HG03378 (cell line): ENCODE results near the gene PF4V1.

Experiments
- ATAC-seq: cut with Tn5 transposase; IDR thresholded peaks from one replicate; pipeline ENCODE4 v1.9.1; 2021; ENCODE audit warnings: mild to moderate bottlenecking, moderate library complexity; ENCODE audit not compliant: unreplicated experiment

PF4V1 gene

GRCh38 chr4:73844806-73845205 is 8.3 kb upstream of the PF4V1 start:
- ATAC-seq, result no peak

GRCh38 chr4:73847526-73848182 is 5.4 kb upstream of the PF4V1 start:
- ATAC-seq, result no peak

- no peak for ATAC-seq
Observed at GRCh38 chr4:73848183-73848777, 4.8 kb upstream of the PF4V1 start.

- ATAC-seq, result no peak
Observed at GRCh38 chr4:73850261-73850970, 2.7 kb upstream of the PF4V1 start.

- no peak for ATAC-seq
Observed at GRCh38 chr4:73851293-73851692, 1.8 kb upstream of the PF4V1 start.

GRCh38 chr4:73852771-73853170 is 325 bp upstream of the PF4V1 start:
- ATAC-seq, result no peak

- ATAC-seq, result no peak
Observed at GRCh38 chr4:73853718-73854473, 800 bp downstream of the PF4V1 start.

GRCh38 chr4:73855406-73855805 is 2.3 kb downstream of the PF4V1 start:
- ATAC-seq, result no peak

GRCh38 chr4:73856518-73856917 is 3.4 kb downstream of the PF4V1 start:
- no peak for ATAC-seq

GRCh38 chr4:73859614-73860088 is 6.6 kb downstream of the PF4V1 start:
- ATAC-seq, result no peak

GRCh38 chr4:73860181-73860580 is 7.1 kb downstream of the PF4V1 start:
- ATAC-seq, result no peak

- no peak for ATAC-seq
Observed at GRCh38 chr4:73860917-73861316, 7.8 kb downstream of the PF4V1 start.

- ATAC-seq, result no peak
Observed at GRCh38 chr4:73862322-73862721, 9.2 kb downstream of the PF4V1 start.

GRCh38 chr4:73864365-73864764 is 11.3 kb downstream of the PF4V1 start:
- ATAC-seq, result no peak

- ATAC-seq, result no peak
Observed at GRCh38 chr4:73864961-73865360, 11.9 kb downstream of the PF4V1 start.

- ATAC-seq, result no peak
Observed at GRCh38 chr4:73865431-73866096, 12.5 kb downstream of the PF4V1 start.

- ATAC-seq, result no peak
Observed at GRCh38 chr4:73866246-73866645, 13.2 kb downstream of the PF4V1 start.

- ATAC-seq, result no peak
Observed at GRCh38 chr4:73867783-73868182, 14.7 kb downstream of the PF4V1 start.

- ATAC-seq, result no peak
Observed at GRCh38 chr4:73868206-73869129, 15.4 kb downstream of the PF4V1 start.
